Tibial artery (tissue), 4 donors: ENCODE data around the gene ATP6V0A4.

Experiments used
- DNase-seq, 2 donors: peaks; one replicate each; pipeline ENCODE4 v3.0.0-alpha.2; 2019
- H3K27ac ChIP-seq, 2 donors: fragments of 200-600 bp; sonication (generic) in 1 of 2; 1 replicate in 1 of 2; 2 replicates in 1 of 2; pipeline ENCODE4 v1.5.1; 2018 to 2019; ENCODE audit warnings: mild to moderate bottlenecking in 1 of 2
- H3K27me3 ChIP-seq, 2 donors: fragments of 200-600 bp; sonication (generic) in 1 of 2; one replicate each; pipeline versions ENCODE4 v1.5.1 to v1.6.0; 2016 to 2019
- H3K36me3 ChIP-seq, 3 donors: fragments of 200-600 bp; sonication (generic) in 2 of 3; one replicate each; pipeline ENCODE4 v1.5.1; 2016 to 2019; ENCODE audit warnings: mild to moderate bottlenecking in 2 of 3
- H3K4me1 ChIP-seq, 4 donors: fragments of 200-600 bp; sonication (generic) in 2 of 4; 1 replicate in 3 of 4; 2 replicates in 1 of 4; pipeline ENCODE4 v1.5.1; 2016 to 2019
- H3K4me3 ChIP-seq, 2 donors: fragments of 200-600 bp; sonication (generic) in 1 of 2; 1 replicate in 1 of 2; 2 replicates in 1 of 2; pipeline ENCODE4 v1.5.1; 2018 to 2019; ENCODE audit warnings: mild to moderate bottlenecking in 2 of 2
- H3K9me3 ChIP-seq, 3 donors: fragments of 200-600 bp; sonication (generic) in 1 of 3; one replicate each; pipeline ENCODE4 v1.5.1; 2016 to 2019
- intact Hi-C: fragments of 100-400 bp; cut with DNase I; formaldehyde crosslinking; loops from one replicate; pipeline ENCODE4 v1.15.0; 2023; ENCODE audit warnings: low total_unique reads
- TF ChIP-seq, protein P1 (sequence below), 2 experiments: fragments of 200-600 bp in 1 of 2; fragments of 450-650 bp in 1 of 2; IDR thresholded peaks; one replicate each; pipeline ENCODE4 v1.5.1; 2017 to 2019; ENCODE audit warnings: antibody characterized with exemption in 2 of 2, mild to moderate bottlenecking in 1 of 2, moderate library complexity in 1 of 2

The ATP6V0A4 gene

DNA sequence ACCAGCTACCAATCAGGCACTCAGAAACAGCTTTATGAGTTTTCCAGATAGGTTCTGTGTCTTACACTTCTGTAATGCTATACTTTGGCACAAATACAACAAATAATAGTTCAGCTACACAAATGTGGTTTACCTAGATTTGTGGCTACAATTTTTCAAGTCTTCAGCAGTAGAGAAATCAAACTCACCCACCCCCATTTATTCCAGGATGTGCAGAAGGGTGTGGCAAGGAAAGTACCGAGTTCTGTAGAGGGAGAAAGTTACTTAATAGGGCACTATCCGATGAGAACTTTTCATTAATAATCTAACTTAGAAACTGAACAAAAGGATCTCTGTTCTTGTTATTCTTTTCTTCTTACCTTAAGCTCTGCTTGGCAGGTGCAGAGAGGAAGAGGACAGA is 30.3 kb upstream of the ATP6V0A4 start:
- no peaks in the 10 kb centered on the region for H3K27me3 ChIP-seq
- no peak for DNase-seq
- H3K4me3 ChIP-seq: no peak overlapping the region
- H3K4me1 ChIP-seq: no peaks in the 10 kb centered on the region
- no peaks in the 10 kb centered on the region for H3K9me3 ChIP-seq
- H3K27ac ChIP-seq: no peak overlapping the region
- TF ChIP-seq, protein P1, sequence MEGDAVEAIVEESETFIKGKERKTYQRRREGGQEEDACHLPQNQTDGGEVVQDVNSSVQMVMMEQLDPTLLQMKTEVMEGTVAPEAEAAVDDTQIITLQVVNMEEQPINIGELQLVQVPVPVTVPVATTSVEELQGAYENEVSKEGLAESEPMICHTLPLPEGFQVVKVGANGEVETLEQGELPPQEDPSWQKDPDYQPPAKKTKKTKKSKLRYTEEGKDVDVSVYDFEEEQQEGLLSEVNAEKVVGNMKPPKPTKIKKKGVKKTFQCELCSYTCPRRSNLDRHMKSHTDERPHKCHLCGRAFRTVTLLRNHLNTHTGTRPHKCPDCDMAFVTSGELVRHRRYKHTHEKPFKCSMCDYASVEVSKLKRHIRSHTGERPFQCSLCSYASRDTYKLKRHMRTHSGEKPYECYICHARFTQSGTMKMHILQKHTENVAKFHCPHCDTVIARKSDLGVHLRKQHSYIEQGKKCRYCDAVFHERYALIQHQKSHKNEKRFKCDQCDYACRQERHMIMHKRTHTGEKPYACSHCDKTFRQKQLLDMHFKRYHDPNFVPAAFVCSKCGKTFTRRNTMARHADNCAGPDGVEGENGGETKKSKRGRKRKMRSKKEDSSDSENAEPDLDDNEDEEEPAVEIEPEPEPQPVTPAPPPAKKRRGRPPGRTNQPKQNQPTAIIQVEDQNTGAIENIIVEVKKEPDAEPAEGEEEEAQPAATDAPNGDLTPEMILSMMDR (IDR thresholded peaks at IDR 0.05): no peak
- intact Hi-C loops: no loop called here
- H3K36me3 ChIP-seq: no peaks in the 10 kb centered on the region

DNA sequence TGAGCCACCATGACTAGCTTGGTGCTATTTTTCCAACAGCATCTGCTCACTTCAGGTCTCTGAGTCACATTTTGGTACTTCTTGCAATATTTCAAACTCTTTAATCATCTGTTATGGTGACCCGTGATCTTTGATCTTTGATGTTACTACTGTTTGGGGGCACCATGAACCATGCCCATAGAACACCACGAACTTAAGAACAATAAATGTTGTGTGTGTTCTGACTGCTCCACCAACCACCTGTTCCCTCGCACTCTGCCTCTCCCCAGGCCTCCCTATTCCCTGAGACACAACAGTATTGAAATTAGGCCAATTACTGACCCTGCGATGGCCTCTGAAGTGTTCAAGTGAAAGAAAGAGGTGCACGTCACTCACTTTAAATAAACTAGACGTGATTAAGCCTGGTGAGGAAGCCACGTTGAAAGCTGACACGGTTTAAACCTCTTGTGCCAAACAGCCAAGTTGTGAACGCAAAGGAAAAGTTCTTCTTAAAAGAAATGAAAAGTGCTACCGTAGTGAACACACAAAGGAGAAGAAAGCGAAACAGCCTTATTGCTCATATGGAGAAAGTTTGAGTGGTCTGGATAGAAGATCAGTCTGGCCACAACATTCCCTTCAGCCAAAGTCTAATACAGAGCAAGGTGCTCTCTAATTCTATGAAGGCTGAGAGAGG is 27.2 kb upstream of the ATP6V0A4 start:
- no peak for DNase-seq
- H3K36me3 ChIP-seq: no peaks in the 10 kb centered on the region
- no peak overlapping the region for H3K27ac ChIP-seq
- intact Hi-C loops: no loop called here
- H3K4me3 ChIP-seq: no peak overlapping the region
- H3K4me1 ChIP-seq: no peaks in the 10 kb centered on the region
- no peaks in the 10 kb centered on the region for H3K9me3 ChIP-seq
- TF ChIP-seq, protein P1 (IDR thresholded peaks at IDR 0.05): no peak
- no peaks in the 10 kb centered on the region for H3K27me3 ChIP-seq

DNA sequence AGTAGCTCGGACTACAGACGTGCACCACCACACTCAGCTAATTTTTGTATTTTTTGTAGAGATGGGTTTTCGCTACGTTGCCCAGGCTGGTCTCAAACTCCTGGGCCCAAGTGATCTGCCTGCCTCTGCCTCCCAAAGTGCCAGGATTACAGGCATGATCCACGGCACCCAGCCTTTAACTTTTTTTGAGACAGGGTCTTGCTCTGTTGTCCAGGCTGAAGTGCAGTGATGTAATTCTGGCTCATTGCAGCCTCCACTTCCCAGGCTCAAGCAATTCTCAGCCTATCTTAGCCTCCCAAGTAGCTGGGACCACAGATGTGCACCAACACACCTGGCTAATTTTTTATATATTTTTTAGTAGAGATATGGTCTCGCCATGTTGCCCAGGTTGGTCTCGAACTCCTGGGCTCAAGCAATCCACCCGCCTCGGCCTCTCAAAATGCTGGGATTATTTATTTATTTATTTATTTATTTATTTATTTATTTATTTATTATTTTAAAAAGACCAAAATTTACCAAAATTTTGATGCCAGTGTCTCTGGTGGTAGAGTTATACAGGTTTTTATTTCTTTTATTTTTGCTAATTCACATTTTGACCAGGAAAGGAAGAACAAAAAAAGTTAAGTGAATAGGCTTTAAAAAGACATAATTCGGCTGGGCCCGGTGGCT is 25.0 kb upstream of the ATP6V0A4 start:
- H3K4me3 ChIP-seq: no peak overlapping the region
- no peaks in the 10 kb centered on the region for H3K36me3 ChIP-seq
- H3K9me3 ChIP-seq: no peaks in the 10 kb centered on the region
- no peaks in the 10 kb centered on the region for H3K4me1 ChIP-seq
- intact Hi-C loops: no loop called here
- H3K27ac ChIP-seq: no peak overlapping the region
- DNase-seq: no peak
- no peaks in the 10 kb centered on the region for H3K27me3 ChIP-seq
- TF ChIP-seq, protein P1 (IDR thresholded peaks at IDR 0.05): no peak

DNA sequence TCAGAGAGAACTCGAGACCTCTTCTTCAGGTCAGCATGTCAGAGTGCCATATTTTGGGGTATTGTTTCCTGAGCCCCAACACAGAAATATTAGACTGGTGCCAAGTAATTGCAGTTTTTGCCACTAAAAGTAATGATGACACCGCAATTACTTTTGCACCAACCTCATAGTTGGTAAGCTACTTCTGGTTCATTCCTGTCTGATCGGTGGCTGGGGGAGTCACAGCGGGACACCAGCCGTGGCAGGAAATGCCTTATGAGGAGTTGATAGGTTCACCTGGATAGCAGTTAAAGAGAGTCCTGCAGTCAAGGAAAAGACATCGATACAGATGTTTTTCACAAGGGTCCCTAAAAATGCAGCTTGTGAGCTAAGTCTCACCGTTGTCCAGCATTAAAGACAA is 23.9 kb upstream of the ATP6V0A4 start:
- intact Hi-C loops: no loop called here
- H3K4me1 ChIP-seq: no peaks in the 10 kb centered on the region
- no peaks in the 10 kb centered on the region for H3K9me3 ChIP-seq
- H3K27ac ChIP-seq: no peak overlapping the region
- no peaks in the 10 kb centered on the region for H3K36me3 ChIP-seq
- H3K4me3 ChIP-seq: no peak overlapping the region
- no peak for DNase-seq
- TF ChIP-seq, protein P1 (IDR thresholded peaks at IDR 0.05): no peak
- no peaks in the 10 kb centered on the region for H3K27me3 ChIP-seq

DNA sequence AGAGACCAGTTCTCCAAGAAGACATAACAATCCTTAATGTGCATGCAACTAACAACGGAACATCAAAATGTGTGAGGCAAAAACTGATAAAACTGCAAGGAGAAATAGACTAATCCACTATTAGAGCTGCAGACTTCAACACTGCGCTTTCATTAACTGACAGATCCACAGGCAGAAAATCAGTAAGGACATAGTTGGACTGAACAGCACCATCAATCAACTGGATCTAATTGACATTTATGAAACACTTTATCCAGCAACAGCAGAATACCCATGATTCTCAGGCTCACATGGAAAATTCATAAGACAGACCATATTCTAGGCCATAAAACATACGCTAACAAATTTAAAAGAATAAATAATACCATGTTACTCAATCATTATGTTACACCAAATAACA is 21.6 kb upstream of the ATP6V0A4 start:
- intact Hi-C loops: no loop called here
- H3K4me1 ChIP-seq: no peaks in the 10 kb centered on the region
- no peaks in the 10 kb centered on the region for H3K9me3 ChIP-seq
- H3K27me3 ChIP-seq: no peaks in the 10 kb centered on the region
- H3K36me3 ChIP-seq: no peaks in the 10 kb centered on the region
- TF ChIP-seq, protein P1 (IDR thresholded peaks at IDR 0.05): no peak
- DNase-seq: no peak
- no peak overlapping the region for H3K27ac ChIP-seq
- H3K4me3 ChIP-seq: no peak overlapping the region
